Measurements from ENCODE around the gene SMOC1.

GRCh38 chr14:69919815-69920214 is 40.6 kb downstream of the SMOC1 start:
- TF ChIP-seq CTCF (IDR thresholded peaks at IDR 0.05) (no peak), POLR2A (IDR thresholded peaks at IDR 0.05) (no peak)
